Measurements from ENCODE around the gene MAP2. TPM values are rescaled to one million over a fixed set of nuclear protein-coding genes. Genes with fewer than 3 reads are reported as not detected.

Gene MAP2
- total RNA-seq, 1 donor from 2014 or later, result 1.9 TPM

GRCh38 chr2:209582281-209582680 is 158.4 kb downstream of the MAP2 start:
- Mint-ChIP-seq H3K9me3 (no peaks in the 10 kb centered on the region), H3K36me3 (ENCODE audit: low read depth) (no peaks in the 10 kb centered on the region), H3K27me3 (no peaks in the 10 kb centered on the region), H3K27ac (no peak overlapping the region), H3K4me3 (no peak overlapping the region), H3K4me1 (peaks cover 8% of the 10 kb centered on the region)
- intact Hi-C loops (cut with micrococcal nuclease), result no loop called here
- ChIA-PET CTCF (no interaction called here), POLR2A (no interaction called here)
- DNase-seq (no peak), ATAC-seq (ENCODE audit: low read depth) (no peak)
- no peak for TF ChIP-seq CTCF (IDR thresholded peaks at IDR 0.05)

DNA sequence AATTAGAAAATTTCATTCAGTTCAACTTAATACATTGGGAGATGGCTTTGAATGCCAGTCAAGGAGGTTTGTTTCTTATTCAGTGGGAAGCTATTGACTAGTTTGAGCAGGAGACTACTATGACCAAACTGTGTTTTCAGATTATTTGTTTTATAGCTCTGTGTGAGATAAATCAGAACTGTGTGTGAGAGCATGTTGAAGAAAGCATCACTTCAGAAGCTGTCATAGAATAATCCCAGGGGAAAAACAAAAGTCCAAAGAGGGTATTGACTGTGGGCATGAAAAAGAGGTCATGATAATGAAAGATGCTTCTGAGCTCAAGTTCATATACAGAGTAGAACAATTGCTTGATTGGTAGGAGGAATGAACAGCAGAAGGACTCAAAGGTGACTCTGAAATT is 160.6 kb downstream of the MAP2 start:
- no peak for ATAC-seq (ENCODE audit: low read depth)
- intact Hi-C loops (cut with micrococcal nuclease), result no loop called here
- DNase-seq, result no peak
- no peak overlapping the region for H3K27ac Mint-ChIP-seq
- POLR2A ChIA-PET, result no interaction called here
- no peaks in the 10 kb centered on the region for H3K9me3 Mint-ChIP-seq
- H3K4me3 Mint-ChIP-seq, result no peak overlapping the region
- H3K36me3 Mint-ChIP-seq (ENCODE audit: low read depth), result no peaks in the 10 kb centered on the region
- no peaks in the 10 kb centered on the region for H3K27me3 Mint-ChIP-seq
- CTCF ChIA-PET, result interaction anchor here (0.9 kb wide), 1 partner anchor 250 kb away, joined by 3 read pairs; no protein-coding TSS in a partner anchor
- no peak for TF ChIP-seq CTCF (IDR thresholded peaks at IDR 0.05)
- peaks cover 3% of the 10 kb centered on the region for H3K4me1 Mint-ChIP-seq

DNA sequence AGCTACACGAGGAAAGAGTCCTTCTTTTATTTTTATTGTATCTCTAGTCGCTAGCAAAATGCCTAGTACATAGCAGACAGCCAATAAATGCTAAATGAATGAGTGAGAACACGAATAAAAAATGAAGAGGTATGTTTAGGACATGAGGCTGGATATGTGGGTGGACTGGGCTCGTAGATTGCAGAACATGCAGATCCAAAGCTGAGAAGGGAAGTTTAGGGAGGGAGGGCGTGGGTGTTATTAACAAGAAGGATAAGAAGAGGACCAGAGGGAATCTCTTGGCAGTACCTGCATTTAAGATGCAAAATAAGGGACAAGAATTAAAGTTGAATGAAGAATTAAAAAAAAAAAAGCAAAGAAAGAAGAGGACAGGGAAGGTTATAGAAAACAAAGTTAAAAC is 161.1 kb downstream of the MAP2 start:
- TF ChIP-seq CTCF (IDR thresholded peaks at IDR 0.05), result no peak
- H3K4me1 Mint-ChIP-seq, result no peaks in the 10 kb centered on the region
- DNase-seq, result no peak
- H3K27ac Mint-ChIP-seq, result no peak overlapping the region
- H3K4me3 Mint-ChIP-seq, result no peak overlapping the region
- H3K9me3 Mint-ChIP-seq, result no peaks in the 10 kb centered on the region
- intact Hi-C loops (cut with micrococcal nuclease), result no loop called here
- no peaks in the 10 kb centered on the region for H3K27me3 Mint-ChIP-seq
- ChIA-PET POLR2A (no interaction called here), CTCF (interaction anchor here (0.9 kb wide), 1 partner anchor 251 kb away, joined by 3 read pairs; no protein-coding TSS in a partner anchor)
- no peaks in the 10 kb centered on the region for H3K36me3 Mint-ChIP-seq (ENCODE audit: low read depth)
- ATAC-seq (ENCODE audit: low read depth), result no peak

DNA sequence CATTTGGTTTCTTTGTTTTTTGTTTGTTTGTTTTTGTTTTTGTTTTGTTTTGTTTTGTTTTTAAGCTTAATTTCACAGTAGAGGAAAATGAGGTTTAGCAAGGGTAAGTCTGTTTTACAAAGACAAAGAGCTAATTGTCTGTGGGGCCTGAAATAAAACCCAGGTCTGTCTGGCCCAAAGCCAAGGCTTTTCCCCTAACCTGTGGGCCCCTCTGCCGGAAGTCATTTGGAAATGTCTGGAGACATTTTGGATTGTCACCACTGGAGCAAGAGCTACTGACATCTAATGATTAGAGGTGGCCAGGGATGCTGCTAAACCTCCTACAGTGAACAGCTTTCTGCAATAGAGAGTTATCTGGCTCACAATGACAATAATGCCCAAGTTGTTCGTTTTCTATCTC is 167.2 kb downstream of the MAP2 start:
- H3K4me1 Mint-ChIP-seq, result no peaks in the 10 kb centered on the region
- no peak for ATAC-seq (ENCODE audit: low read depth)
- DNase-seq, result no peak
- H3K27me3 Mint-ChIP-seq, result no peaks in the 10 kb centered on the region
- no peaks in the 10 kb centered on the region for H3K36me3 Mint-ChIP-seq (ENCODE audit: low read depth)
- no peak for TF ChIP-seq CTCF (IDR thresholded peaks at IDR 0.05)
- H3K27ac Mint-ChIP-seq, result no peak overlapping the region
- H3K4me3 Mint-ChIP-seq, result no peak overlapping the region
- CTCF ChIA-PET, result no interaction called here
- intact Hi-C loops (cut with micrococcal nuclease), result no loop called here
- POLR2A ChIA-PET, result no interaction called here
- H3K9me3 Mint-ChIP-seq, result no peaks in the 10 kb centered on the region

DNA sequence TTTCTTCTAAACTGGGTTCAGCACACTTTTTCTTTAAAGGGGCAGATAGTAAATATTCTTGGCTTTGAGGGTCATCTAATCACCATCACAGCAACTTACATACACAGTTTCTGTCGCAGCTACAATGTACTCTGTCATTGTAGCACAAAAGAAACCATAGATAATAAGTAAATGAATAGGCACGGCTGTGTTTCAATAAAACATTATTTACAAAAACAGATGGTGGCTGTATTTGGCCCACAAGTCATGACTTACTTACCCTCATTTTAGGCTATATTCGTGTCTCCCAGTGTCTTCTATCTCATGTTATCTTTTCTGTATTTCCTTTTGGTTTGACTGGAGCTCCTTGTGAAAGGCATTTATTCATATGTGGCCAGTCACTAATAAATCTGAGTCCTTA is 168.3 kb downstream of the MAP2 start:
- ATAC-seq (ENCODE audit: low read depth), result no peak
- TF ChIP-seq CTCF (IDR thresholded peaks at IDR 0.05), result no peak
- no peak overlapping the region for H3K27ac Mint-ChIP-seq
- no peaks in the 10 kb centered on the region for H3K4me1 Mint-ChIP-seq
- no peaks in the 10 kb centered on the region for H3K9me3 Mint-ChIP-seq
- DNase-seq, result no peak
- H3K36me3 Mint-ChIP-seq (ENCODE audit: low read depth), result no peaks in the 10 kb centered on the region
- no peak overlapping the region for H3K4me3 Mint-ChIP-seq
- ChIA-PET CTCF (no interaction called here), POLR2A (no interaction called here)
- intact Hi-C loops (cut with micrococcal nuclease), result no loop called here
- H3K27me3 Mint-ChIP-seq, result no peaks in the 10 kb centered on the region
